Measurements from ENCODE around the gene GRIK1. TPM values are rescaled to one million over a fixed set of nuclear protein-coding genes. Genes with fewer than 3 reads are reported as not detected.

Gene GRIK1
- total RNA-seq, 4 donors from 2014 or later = 0.15 to 0.29 (median 0.27) TPM; not detected in 1

DNA sequence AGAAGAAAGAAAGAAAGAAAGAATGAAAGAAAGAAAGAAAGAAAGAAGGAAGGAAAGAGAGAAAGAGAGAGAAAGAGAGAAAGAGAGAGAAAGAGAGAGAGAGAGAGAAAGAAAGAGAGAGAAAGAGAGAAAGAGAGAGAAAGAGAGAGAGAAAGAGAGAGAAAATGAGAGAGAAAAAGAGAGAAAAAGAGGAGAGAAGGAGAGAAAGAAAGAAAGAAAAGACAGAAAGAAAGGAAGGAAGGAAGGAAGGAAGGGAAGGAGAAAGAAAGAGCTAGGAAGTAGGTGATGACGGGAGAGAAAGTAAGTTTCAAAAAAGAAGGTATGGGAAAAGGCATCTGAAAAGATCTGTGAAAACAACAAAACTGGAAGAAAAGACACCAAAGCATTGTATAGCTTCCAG is 72.0 kb downstream of the GRIK1 start:
- no peak overlapping the region for H3K27ac ChIP-seq
- no peaks in the 10 kb centered on the region for H3K4me1 ChIP-seq
- TF ChIP-seq POLR2A (IDR thresholded peaks at IDR 0.05) = no peak
- TF ChIP-seq, protein P1, sequence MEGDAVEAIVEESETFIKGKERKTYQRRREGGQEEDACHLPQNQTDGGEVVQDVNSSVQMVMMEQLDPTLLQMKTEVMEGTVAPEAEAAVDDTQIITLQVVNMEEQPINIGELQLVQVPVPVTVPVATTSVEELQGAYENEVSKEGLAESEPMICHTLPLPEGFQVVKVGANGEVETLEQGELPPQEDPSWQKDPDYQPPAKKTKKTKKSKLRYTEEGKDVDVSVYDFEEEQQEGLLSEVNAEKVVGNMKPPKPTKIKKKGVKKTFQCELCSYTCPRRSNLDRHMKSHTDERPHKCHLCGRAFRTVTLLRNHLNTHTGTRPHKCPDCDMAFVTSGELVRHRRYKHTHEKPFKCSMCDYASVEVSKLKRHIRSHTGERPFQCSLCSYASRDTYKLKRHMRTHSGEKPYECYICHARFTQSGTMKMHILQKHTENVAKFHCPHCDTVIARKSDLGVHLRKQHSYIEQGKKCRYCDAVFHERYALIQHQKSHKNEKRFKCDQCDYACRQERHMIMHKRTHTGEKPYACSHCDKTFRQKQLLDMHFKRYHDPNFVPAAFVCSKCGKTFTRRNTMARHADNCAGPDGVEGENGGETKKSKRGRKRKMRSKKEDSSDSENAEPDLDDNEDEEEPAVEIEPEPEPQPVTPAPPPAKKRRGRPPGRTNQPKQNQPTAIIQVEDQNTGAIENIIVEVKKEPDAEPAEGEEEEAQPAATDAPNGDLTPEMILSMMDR (IDR thresholded peaks at IDR 0.05) = no peak
- no peaks in the 10 kb centered on the region for H3K36me3 ChIP-seq
- no peaks in the 10 kb centered on the region for H3K9me3 ChIP-seq
- 76 to 78% methylated on average over 1 of the region's 1 CpG for WGBS, 2 donors
- intact Hi-C loops (cut with DNase I) = no loop called here
- H3K4me3 ChIP-seq (replicated peaks in 1 of 3) = no peak overlapping the region
- DNase-seq = no peak
- H3K27me3 ChIP-seq = no peaks in the 10 kb centered on the region

DNA sequence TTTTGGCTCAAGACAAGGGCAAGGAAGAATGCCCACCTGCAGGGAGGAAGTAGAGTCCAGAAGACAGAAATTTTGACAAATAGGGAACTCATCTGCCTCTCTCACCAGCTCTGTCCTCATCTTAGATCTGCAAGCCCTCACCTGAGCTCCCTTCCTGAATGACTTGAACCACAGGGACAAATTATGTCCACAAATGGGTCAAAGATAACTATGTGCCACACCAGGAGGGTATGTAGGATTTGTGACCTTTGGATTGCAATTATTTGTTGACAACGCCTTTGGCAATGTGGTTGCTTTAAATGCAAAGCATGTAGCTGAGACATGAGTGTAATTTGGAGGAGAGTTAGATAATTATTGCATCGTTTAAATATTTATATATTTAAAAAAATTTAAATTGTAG is 79.5 kb downstream of the GRIK1 start:
- Histone ChIP-seq H3K4me1 (no peaks in the 10 kb centered on the region), H3K4me3 (replicated peaks in 1 of 3) (no peak overlapping the region), H3K9me3 (no peaks in the 10 kb centered on the region), H3K36me3 (no peaks in the 10 kb centered on the region), H3K27ac (no peak overlapping the region), H3K27me3 (no peaks in the 10 kb centered on the region)
- DNase-seq = no peak
- intact Hi-C loops (cut with DNase I) = no loop called here
- 89 to 93% methylated on average over 2 of the region's 2 CpGs for whole genome bisulfite sequencing, 2 donors
- no peak for TF ChIP-seq POLR2A (IDR thresholded peaks at IDR 0.05)
- TF ChIP-seq, protein P1 (IDR thresholded peaks at IDR 0.05) = no peak

DNA sequence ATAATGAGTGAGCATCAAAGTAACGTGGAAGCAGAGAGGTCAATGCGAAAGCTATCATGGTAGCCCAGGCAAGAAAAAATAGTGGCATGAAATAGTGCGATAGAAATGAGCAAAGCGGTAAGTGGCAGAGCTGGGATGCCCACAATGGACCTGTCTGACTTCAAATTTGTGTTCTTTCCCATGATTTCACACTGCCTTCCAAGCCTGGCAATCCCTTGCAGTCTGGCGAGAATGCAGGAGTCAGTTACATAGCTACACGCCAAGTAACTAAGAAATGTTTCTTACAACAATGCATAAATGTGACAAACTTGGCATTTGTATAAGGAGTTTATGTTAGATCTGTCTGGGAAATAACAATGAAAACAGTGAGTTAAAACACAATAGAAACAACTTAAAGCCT is 82.6 kb downstream of the GRIK1 start:
- Histone ChIP-seq H3K27ac (no peak overlapping the region), H3K9me3 (no peaks in the 10 kb centered on the region), H3K4me3 (replicated peaks in 1 of 3) (no peak overlapping the region), H3K36me3 (no peaks in the 10 kb centered on the region), H3K27me3 (no peaks in the 10 kb centered on the region), H3K4me1 (no peaks in the 10 kb centered on the region)
- no peak for TF ChIP-seq POLR2A (IDR thresholded peaks at IDR 0.05)
- TF ChIP-seq, protein P1 (IDR thresholded peaks at IDR 0.05) = no peak
- WGBS, 2 donors = 81 to 92% methylated on average over 6 of the region's 6 CpGs
- DNase-seq = no peak
- intact Hi-C loops (cut with DNase I) = loop anchor here (10.0 kb wide), 1 partner anchor 762 kb away; no protein-coding TSS in a partner anchor

DNA sequence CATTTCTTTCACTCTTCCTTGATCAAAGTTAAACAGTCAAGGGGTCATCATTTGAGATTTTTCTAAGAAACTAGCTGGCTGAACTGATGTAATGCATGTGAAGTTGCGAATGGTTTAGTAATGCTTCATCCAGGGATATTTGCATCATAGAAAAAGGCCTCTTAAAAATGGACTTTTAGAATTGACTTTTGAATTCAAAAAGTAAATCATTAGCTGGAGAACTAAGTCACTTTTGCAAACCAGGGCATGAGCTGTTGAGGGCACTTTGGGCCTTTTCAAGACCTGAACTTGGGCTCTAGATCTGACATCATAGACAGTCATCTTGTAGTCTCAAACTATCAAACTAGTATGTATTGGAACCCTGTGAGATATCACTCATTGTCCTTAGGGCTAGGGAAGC is 85.0 kb downstream of the GRIK1 start:
- no peak overlapping the region for H3K27ac ChIP-seq
- intact Hi-C loops (cut with DNase I) = loop anchor here (10.0 kb wide), 1 partner anchor 760 kb away; no protein-coding TSS in a partner anchor
- H3K4me3 ChIP-seq (replicated peaks in 1 of 3) = no peak overlapping the region
- 94 to 100% methylated on average over 1 of the region's 1 CpG for WGBS, 2 donors
- DNase-seq = no peak
- no peaks in the 10 kb centered on the region for H3K36me3 ChIP-seq
- no peaks in the 10 kb centered on the region for H3K4me1 ChIP-seq
- no peaks in the 10 kb centered on the region for H3K9me3 ChIP-seq
- H3K27me3 ChIP-seq = no peaks in the 10 kb centered on the region
- TF ChIP-seq, protein P1 (IDR thresholded peaks at IDR 0.05) = no peak
- TF ChIP-seq POLR2A (IDR thresholded peaks at IDR 0.05) = no peak

DNA sequence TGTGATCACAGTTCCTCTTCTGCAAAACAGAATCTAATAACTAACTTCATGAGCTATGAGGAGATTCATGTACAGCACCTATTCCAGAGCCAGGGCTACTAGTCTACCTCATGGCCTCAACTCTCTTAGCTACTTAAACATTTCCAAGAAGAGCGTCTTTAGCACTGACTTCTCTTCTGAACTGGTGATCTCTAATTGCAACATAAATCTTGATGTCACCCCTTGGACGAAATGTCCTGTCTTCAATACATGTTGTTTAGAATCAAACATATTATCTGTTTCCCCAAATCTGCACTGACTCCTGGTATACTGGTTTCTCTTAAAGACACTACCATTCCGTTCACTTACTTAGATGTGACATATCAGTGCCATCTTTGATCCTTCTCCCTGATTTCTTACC is 88.2 kb downstream of the GRIK1 start:
- TF ChIP-seq POLR2A (IDR thresholded peaks at IDR 0.05) = no peak
- TF ChIP-seq, protein P1 (IDR thresholded peaks at IDR 0.05) = no peak
- DNase-seq = no peak
- H3K9me3 ChIP-seq = no peaks in the 10 kb centered on the region
- 74% methylated on average over 3 of the region's 3 CpGs for WGBS, 2 donors
- H3K4me1 ChIP-seq = no peaks in the 10 kb centered on the region
- intact Hi-C loops (cut with DNase I) = loop anchor here (10.0 kb wide), 1 partner anchor 757 kb away; no protein-coding TSS in a partner anchor
- H3K27me3 ChIP-seq = no peaks in the 10 kb centered on the region
- H3K4me3 ChIP-seq (replicated peaks in 1 of 3) = no peak overlapping the region
- no peaks in the 10 kb centered on the region for H3K36me3 ChIP-seq
- no peak overlapping the region for H3K27ac ChIP-seq

All from thyroid gland (tissue), 4 donors.